SH-SY5Y (cell line): ENCODE measurements around the gene TMEM63C.

ENCODE experiments used
- GATA2 ChIP-seq: IDR thresholded peaks from 2 replicates; pipeline ENCODE4 v1.6.1; 2011; ENCODE audit warnings: mild to moderate bottlenecking, low read depth, low read length
- GATA3 ChIP-seq: IDR thresholded peaks from 2 replicates; pipeline ENCODE4 v1.6.1; 2011; ENCODE audit warnings: low read depth, mild to moderate bottlenecking, low read length, moderate library complexity

Gene TMEM63C

GRCh38 chr14:77239412-77239811, 57.8 kb downstream of the TMEM63C start:
- no peak for TF ChIP-seq GATA2
- no peak for TF ChIP-seq GATA3

- TF ChIP-seq GATA3 = no peak
- no peak for TF ChIP-seq GATA2
These were observed 58.8 kb downstream of the TMEM63C start for GRCh38 chr14:77240336-77240915.

- no peak for TF ChIP-seq GATA3
These were observed 60.4 kb downstream of the TMEM63C start for GRCh38 chr14:77241955-77242354.

GRCh38 chr14:77242752-77243151, 61.2 kb downstream of the TMEM63C start:
- TF ChIP-seq GATA3 = no peak
- no peak for TF ChIP-seq GATA2

- TF ChIP-seq GATA2 = no peak
- TF ChIP-seq GATA3 = no peak
These were observed 62.3 kb downstream of the TMEM63C start for GRCh38 chr14:77243853-77244252.

GRCh38 chr14:77245820-77246219, 64.2 kb downstream of the TMEM63C start:
- no peak for TF ChIP-seq GATA3

- TF ChIP-seq GATA2 (no peak), GATA3 (no peak)
These were observed 65.2 kb downstream of the TMEM63C start for GRCh38 chr14:77246784-77247183.

GRCh38 chr14:77248666-77249065, 67.1 kb downstream of the TMEM63C start:
- no peak for TF ChIP-seq GATA2
- no peak for TF ChIP-seq GATA3

- no peak for TF ChIP-seq GATA3
- no peak for TF ChIP-seq GATA2
These were observed 67.7 kb downstream of the TMEM63C start for GRCh38 chr14:77249286-77249685.

- TF ChIP-seq GATA2 = no peak
- no peak for TF ChIP-seq GATA3
These were observed 69.3 kb downstream of the TMEM63C start for GRCh38 chr14:77250927-77251326.

GRCh38 chr14:77251870-77252269, 70.3 kb downstream of the TMEM63C start:
- TF ChIP-seq GATA2 = no peak
- TF ChIP-seq GATA3 = no peak

- TF ChIP-seq GATA2 = no peak
- no peak for TF ChIP-seq GATA3
These were observed 72.0 kb downstream of the TMEM63C start for GRCh38 chr14:77253333-77254190.

GRCh38 chr14:77256694-77257093, 75.1 kb downstream of the TMEM63C start:
- TF ChIP-seq GATA3 = no peak
- TF ChIP-seq GATA2 = no peak

GRCh38 chr14:77257700-77258099, 76.1 kb downstream of the TMEM63C start:
- TF ChIP-seq GATA2 = no peak
- TF ChIP-seq GATA3 = no peak

- no peak for TF ChIP-seq GATA3
- TF ChIP-seq GATA2 = no peak
These were observed 77.0 kb downstream of the TMEM63C start for GRCh38 chr14:77258566-77258965.
